Rectal smooth muscle tissue (tissue), 1 donor: ENCODE measurements around the gene GMEB2.

Source experiments
- H3K27ac ChIP-seq: one replicate; pipeline ENCODE4 v1.7.0; 2013; ENCODE audit warnings: low read depth, low read length, inconsistent platforms
- H3K27me3 ChIP-seq: one replicate; pipeline ENCODE4 v1.7.0; 2013; ENCODE audit warnings: low read length; ENCODE audit not compliant: control insufficient read depth, insufficient read depth
- H3K36me3 ChIP-seq: one replicate; pipeline ENCODE4 v1.7.0; 2013; ENCODE audit warnings: low read length; ENCODE audit not compliant: control insufficient read depth, insufficient read depth
- H3K4me1 ChIP-seq: one replicate; pipeline ENCODE4 v1.7.0; 2013; ENCODE audit warnings: low read length; ENCODE audit not compliant: control insufficient read depth, insufficient read depth
- H3K4me3 ChIP-seq: one replicate; pipeline ENCODE4 v1.7.0; 2013; ENCODE audit warnings: low read length
- H3K9ac ChIP-seq: one replicate; pipeline ENCODE4 v1.7.0; 2013; ENCODE audit warnings: low read length

Gene GMEB2

DNA sequence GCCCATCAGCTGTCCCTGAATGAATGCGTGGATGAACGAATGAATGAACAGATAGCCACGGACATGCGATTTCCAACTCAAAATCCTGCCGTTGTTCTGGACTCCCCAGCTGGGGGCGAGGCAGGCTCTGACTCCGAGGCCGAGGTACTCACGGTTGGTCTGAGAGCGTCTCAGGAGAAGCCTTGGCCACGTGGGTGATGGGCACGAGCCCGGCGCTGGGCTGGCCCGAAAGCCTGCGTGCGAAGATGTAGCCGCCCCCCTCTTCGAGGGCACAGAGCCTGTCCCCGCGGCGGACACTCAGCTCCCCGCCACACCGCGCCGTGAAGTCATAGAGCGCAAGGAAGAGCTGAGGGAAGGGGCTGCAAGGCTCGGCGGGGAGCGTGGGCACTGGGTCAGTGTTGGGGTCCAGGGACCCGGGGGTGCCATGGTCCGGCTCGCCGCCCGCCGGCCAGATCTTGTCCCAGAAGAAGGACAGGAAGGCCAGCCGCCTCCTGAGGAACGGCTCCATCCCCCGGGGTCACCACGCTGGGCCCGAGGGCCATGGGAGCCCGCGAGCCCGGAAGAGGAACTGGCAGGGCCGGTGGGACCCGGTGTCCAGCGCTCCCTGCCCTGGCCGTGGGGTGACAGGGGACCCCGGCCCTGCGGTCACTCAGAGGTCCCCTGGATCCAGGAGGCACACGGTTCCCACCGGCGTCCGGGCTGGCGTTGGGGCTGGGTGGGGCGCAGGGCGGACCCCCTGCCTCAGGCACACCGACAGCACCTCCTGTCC is 79.8 kb downstream of the GMEB2 start:
- no peak overlapping the region for H3K27ac ChIP-seq
- peaks cover 5% of the 10 kb centered on the region for H3K27me3 ChIP-seq
- no peaks in the 10 kb centered on the region for H3K36me3 ChIP-seq
- no peak overlapping the region for H3K9ac ChIP-seq
- no peak overlapping the region for H3K4me3 ChIP-seq
- no peaks in the 10 kb centered on the region for H3K4me1 ChIP-seq

DNA sequence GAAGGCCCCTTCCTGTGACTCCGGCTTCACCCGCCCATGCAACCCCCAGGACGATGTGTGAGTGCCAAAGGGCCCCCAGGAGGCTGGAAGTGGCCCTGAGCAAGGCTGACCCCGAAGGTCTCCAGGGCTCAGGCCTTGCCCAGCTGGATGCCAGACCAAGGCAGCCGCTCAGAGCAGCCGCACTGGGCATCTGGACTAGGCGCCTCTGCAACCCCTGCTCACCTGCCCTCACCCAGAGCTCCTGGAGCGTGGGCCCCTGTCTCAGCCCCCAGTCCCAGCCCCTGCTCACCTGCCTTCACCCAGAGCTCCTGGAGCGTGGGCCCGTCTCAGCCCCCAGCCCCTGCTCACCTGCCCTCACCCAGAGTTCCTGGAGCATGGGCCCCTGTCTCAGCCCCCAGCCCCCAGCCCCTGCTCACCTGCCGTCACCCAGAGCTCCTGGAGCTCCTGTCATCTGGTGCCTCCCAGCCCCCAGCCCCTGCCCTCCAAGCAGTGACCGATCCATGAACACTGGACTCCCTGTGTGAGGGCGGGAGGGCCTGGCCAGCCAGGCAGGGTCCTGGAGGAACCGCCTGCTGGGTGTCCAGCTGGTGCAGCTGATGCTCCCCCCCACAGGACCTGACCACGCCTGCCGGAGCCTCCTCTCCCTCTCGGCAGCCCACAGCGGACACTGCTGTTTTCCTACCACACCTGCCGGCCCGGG is 80.5 kb downstream of the GMEB2 start:
- H3K4me1 ChIP-seq = no peaks in the 10 kb centered on the region
- no peaks in the 10 kb centered on the region for H3K36me3 ChIP-seq
- H3K9ac ChIP-seq = no peak overlapping the region
- H3K27me3 ChIP-seq = peaks cover 5% of the 10 kb centered on the region
- H3K4me3 ChIP-seq = no peak overlapping the region
- no peak overlapping the region for H3K27ac ChIP-seq

DNA sequence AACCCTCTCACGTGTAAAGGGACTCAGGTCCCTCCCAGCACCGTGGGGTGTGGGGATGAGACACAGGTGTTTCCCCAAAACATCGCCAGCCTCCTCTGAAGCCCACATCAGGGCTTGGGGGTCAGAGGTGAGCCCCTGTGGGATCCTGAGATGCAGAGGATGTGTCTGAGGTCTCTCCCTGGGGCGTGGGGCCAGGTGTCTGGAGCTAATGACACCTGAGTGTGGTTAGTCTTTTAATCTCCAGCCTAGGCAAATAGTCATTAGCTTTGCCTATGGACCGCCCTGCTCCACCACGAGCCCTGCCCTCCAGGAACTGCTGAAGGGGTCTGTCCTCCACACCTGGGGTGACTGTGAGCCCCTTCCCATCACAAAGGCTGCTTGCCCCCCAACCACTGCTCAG is 81.1 kb downstream of the GMEB2 start:
- Histone ChIP-seq H3K36me3 (no peaks in the 10 kb centered on the region), H3K9ac (no peak overlapping the region), H3K4me1 (no peaks in the 10 kb centered on the region), H3K27ac (no peak overlapping the region), H3K27me3 (peaks cover 4% of the 10 kb centered on the region), H3K4me3 (no peak overlapping the region)

DNA sequence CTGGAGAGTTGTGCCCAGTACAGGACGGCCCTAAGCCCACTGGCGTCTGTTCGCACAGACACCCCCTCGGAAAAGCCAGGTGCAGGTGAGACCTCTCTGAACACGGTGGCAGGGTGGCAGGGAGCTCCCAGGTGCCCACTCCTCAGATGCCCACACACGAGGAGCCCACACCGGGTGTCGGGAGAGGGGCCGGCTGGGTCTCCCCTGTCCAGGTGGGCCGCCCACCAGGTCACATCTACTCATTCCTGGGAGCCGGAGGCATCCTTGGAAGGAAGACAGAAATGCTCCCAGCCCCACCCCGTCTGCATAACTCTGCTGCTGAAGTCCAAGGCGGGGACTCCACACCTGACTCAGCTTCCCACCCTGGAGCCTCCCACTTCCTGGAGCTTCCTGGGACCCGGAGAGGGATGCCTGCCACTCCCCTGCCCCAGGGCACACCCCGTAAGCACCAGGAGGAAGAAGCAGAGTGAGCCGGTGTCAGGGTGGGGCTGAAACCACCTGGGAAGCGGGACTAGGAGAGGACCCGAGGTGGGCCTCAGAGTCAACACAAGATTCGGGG is 81.9 kb downstream of the GMEB2 start:
- Histone ChIP-seq H3K4me1 (no peaks in the 10 kb centered on the region), H3K36me3 (no peaks in the 10 kb centered on the region), H3K27ac (no peak overlapping the region), H3K9ac (no peak overlapping the region), H3K27me3 (peaks cover 4% of the 10 kb centered on the region), H3K4me3 (no peak overlapping the region)

DNA sequence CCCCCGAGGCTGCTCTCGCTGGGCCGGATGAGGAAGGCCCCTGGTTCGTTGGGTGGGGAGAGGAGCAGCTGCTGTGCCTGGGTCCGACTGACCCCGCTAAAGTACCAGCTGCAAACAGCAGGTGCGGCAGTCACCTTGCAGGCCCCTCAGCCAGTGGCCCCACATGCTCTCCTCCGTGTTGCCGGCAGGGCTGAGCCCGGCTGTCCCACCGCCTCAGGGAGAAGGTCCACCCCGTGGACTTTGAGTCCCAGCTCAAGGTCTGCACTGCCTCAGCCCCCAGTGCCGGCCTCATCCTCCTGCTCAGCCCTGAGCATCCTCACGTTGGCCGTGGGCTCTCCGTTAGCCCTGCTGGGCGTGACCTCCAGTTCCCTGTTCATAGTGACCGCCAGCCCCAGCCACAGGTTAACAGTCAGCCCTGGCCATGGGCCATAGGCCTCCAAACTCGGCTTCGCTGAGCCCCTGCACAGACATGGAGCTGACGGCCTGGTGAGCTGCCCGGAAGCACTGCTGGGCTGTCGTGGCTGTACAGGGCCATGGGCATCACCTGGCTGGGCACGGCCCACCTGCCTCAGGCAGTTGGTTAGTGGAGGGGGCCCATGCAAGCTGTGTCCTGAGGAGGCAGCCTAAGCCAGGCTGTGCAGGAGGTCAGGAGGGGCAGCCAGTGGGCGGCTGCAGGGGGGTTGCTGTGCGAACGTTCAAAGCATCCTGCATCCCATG is 82.5 kb downstream of the GMEB2 start:
- H3K4me3 ChIP-seq = no peak overlapping the region
- H3K27ac ChIP-seq = no peak overlapping the region
- H3K9ac ChIP-seq = no peak overlapping the region
- no peaks in the 10 kb centered on the region for H3K4me1 ChIP-seq
- no peaks in the 10 kb centered on the region for H3K36me3 ChIP-seq
- peaks cover 4% of the 10 kb centered on the region for H3K27me3 ChIP-seq

DNA sequence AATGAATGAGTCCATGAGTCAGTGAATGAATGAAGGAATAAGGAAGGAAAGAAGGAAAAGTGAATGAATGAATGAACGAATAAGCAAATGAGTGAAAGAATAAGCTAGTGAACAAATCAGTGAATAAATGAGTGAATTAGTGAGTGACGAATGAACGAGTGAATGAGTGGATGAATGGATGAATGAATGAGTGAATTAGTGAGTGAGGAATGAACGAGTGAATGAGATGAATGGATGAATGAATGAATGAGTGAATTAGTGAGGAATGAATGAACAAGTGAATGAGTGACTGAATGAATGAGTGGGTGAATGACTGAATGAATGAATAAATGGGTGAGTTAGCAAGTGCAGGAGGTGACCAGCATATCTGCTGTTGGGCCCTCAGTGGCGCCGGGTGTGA is 83.2 kb downstream of the GMEB2 start:
- Histone ChIP-seq H3K9ac (no peak overlapping the region), H3K27ac (no peak overlapping the region), H3K4me3 (no peak overlapping the region), H3K27me3 (peaks cover 4% of the 10 kb centered on the region), H3K4me1 (no peaks in the 10 kb centered on the region), H3K36me3 (no peaks in the 10 kb centered on the region)

DNA sequence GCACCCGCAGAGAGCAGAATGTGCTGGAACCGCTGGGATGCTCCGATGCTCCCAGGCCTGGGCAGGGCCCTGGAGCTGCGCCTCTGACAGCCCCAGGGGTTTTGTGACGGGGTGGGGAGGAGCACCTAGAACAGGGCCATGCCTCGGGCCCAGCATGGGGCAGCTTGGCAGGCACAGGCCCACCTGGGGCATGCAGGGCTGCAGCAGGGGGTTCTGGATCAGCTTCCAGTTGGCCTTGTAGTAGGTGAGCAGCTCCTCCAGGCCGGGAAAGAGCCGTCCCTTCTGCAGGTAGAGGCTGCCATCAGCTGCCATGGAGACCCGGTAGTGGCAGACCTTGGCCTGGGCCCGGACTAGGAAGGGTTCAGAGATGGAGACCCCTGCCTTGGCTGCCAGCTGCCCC is 83.8 kb downstream of the GMEB2 start:
- no peaks in the 10 kb centered on the region for H3K36me3 ChIP-seq
- no peak overlapping the region for H3K27ac ChIP-seq
- no peak overlapping the region for H3K9ac ChIP-seq
- no peaks in the 10 kb centered on the region for H3K27me3 ChIP-seq
- no peak overlapping the region for H3K4me3 ChIP-seq
- no peaks in the 10 kb centered on the region for H3K4me1 ChIP-seq

DNA sequence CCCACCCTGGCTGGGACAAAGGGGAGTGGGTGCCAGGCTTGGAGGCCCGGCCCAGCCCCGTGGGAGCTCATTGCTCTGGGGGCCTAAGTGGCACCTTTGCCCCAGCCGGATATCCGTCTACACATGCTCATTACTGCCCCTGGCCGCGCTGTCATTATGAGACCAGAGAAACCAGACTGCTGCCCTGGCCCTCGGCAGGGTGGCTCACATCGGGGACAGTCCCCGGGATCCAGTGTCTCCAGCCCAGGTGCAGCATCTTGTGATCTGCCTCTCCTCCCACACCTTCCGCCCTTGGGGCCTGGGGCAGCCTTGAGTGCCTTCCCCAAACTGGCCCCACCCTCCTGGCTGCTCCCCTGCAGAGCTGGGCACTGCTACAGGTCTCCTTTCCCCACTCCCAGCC is 84.2 kb downstream of the GMEB2 start:
- Histone ChIP-seq H3K27me3 (no peaks in the 10 kb centered on the region), H3K4me3 (no peak overlapping the region), H3K9ac (no peak overlapping the region)

DNA sequence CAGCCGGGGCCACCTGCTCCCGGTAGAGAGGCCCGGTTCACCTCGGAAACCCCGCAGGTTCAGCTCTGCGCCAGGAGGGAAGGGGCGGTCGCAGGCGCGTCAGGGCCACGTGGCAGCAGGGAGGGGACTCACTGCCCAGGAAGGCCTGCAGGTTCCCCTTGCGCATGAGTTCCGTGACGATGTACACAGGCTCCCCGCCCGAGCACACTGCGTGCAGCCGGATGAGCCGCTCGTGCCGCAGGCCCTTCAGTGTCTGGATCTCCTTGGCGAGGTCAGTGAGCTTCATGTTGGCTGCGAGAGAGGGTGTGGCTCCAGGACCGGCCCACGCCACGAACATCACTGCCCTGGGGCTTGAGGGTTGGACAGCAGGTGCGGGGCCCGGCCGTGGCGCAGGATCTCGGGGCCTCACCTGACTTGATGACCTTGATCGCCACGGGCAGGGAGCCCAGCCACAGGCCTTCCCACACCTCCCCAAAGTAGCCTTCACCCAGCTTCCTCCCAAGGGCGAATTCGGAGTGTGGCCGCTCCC is 84.8 kb downstream of the GMEB2 start:
- H3K4me1 ChIP-seq = no peaks in the 10 kb centered on the region
- no peak overlapping the region for H3K27ac ChIP-seq
- H3K36me3 ChIP-seq = no peaks in the 10 kb centered on the region
- H3K9ac ChIP-seq = no peak overlapping the region
- no peak overlapping the region for H3K4me3 ChIP-seq
- peaks cover under 1% of the 10 kb centered on the region for H3K27me3 ChIP-seq

More for the DNA sequence above, 84.2 kb downstream of the GMEB2 start:
- Histone ChIP-seq H3K27ac (no peak overlapping the region), H3K36me3 (no peaks in the 10 kb centered on the region), H3K4me1 (no peaks in the 10 kb centered on the region)

DNA sequence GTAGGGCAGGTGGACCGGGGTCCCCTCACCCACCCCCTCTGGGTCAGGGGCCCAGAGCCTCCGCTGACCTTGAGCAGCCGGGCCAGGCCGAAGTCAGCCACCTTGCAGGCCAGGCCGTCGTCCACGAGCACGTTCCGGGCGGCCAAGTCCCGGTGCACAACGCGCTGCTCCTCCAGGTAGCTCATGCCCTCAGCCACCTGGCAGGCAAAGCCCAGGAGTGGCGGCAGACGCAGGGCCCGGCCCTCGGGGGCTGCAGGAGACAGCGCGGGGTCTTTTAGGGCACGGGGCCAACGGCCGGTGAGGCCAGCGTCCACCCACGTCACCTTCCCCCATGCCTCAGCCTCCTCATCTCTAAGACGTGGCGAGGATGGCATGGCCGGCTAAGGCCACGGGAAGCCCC is 85.5 kb downstream of the GMEB2 start:
- H3K9ac ChIP-seq = no peak overlapping the region
- peaks cover 4% of the 10 kb centered on the region for H3K27me3 ChIP-seq
- no peak overlapping the region for H3K27ac ChIP-seq
- no peak overlapping the region for H3K4me3 ChIP-seq
- no peaks in the 10 kb centered on the region for H3K4me1 ChIP-seq
- H3K36me3 ChIP-seq = no peaks in the 10 kb centered on the region

DNA sequence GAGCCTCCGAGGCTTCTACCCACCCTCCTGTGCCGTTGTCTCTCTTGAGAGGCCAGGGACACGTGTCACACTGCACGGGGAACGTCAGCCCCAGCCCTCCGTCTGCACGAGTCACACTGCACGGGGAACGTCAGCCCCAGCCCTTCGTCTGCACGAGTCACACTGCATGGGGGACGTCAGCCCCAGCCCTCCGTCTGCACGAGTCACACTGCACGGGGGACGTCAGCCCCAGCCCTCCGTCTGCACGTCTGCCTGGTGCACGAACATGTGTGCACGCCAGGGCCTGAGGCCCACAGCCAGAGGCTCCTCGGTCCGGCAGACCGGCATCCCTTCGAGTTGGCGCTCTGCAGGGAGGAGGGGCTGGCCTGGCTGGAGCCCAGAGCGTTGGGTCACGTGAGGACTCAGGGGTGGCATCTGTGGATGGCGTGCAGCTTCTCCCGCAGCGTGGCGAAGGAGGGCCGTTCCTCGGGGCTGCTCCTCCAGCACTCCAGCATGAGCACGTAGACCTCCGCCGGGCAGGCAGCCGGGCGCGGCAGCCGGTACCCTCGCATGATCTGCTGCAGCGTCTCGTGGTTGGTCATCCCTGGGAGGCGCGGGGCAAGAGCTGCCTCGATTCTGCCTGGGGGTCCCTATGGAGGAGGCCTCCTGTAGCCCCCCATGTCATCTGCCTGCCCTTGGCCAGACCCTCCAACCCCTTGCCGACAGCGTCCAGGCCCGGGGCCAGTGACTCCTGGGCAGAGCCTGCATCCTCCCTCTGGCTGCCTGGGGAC is 86.3 kb downstream of the GMEB2 start:
- Histone ChIP-seq H3K27me3 (peaks cover 4% of the 10 kb centered on the region), H3K4me3 (no peak overlapping the region), H3K36me3 (no peaks in the 10 kb centered on the region), H3K9ac (no peak overlapping the region), H3K4me1 (no peaks in the 10 kb centered on the region), H3K27ac (no peak overlapping the region)
